Astrocyte (in vitro differentiated cells and primary cell): ENCODE data around the gene CCNF.

ENCODE experiments used
- CTCF ChIP-seq: IDR thresholded peaks from 2 replicates; pipeline ENCODE4 v1.5.1; 2011; ENCODE audit warnings: low read depth, mild to moderate bottlenecking, inconsistent platforms, low read length, moderate library complexity; ENCODE audit not compliant: insufficient read depth
- EZH2 ChIP-seq: IDR thresholded peaks from 2 replicates; pipeline ENCODE4 v1.6.1; 2012; ENCODE audit warnings: mild to moderate bottlenecking, low read length, inconsistent platforms; ENCODE audit not compliant: insufficient read depth

GRCh38 chr16:2458887-2459646, 29.8 kb downstream of the CCNF start:
- TF ChIP-seq CTCF (no peak), EZH2 (no peak)
